HUES64 (cell line): Measurements from ENCODE around the gene PLSCR1.
"Not testable (repeated sequence)": the region's sequence is repeated elsewhere in the genome, so short reads cannot be mapped to it uniquely, and the experiment has no call there.

Experiments
- H3K27ac ChIP-seq: 2 replicates; pipeline ENCODE4 v1.7.0; 2013; ENCODE audit warnings: low read depth, low read length, inconsistent platforms
- H3K27me3 ChIP-seq: 2 replicates; pipeline ENCODE4 v1.6.1; 2013; ENCODE audit warnings: mild to moderate bottlenecking, low read length; ENCODE audit not compliant: insufficient read depth
- H3K36me3 ChIP-seq: 2 replicates; pipeline ENCODE4 v1.6.1; 2013; ENCODE audit warnings: mild to moderate bottlenecking, low read length; ENCODE audit not compliant: insufficient read depth
- H3K4me1 ChIP-seq: 2 replicates; pipeline ENCODE4 v1.6.1; 2013; ENCODE audit warnings: mild to moderate bottlenecking, low read length, moderate library complexity; ENCODE audit not compliant: insufficient read depth
- H3K4me3 ChIP-seq: 2 replicates; pipeline ENCODE4 v1.5.1; 2013; ENCODE audit warnings: mild to moderate bottlenecking, low read length, moderate library complexity
- H3K9ac ChIP-seq: 2 replicates; pipeline ENCODE4 v1.6.1; 2013; ENCODE audit warnings: mild to moderate bottlenecking, low read depth, low read length
- H3K9me3 ChIP-seq: 2 replicates; pipeline ENCODE4 v1.6.1; 2013; ENCODE audit warnings: low read depth, low read length; ENCODE audit not compliant: insufficient read depth
- WGBS: fragments of 150-250, 120-280 bp; methylation state at CpG from one replicate; pipeline ENCODE4 v1.1.7; 2013; ENCODE audit warnings: missing lambda C conversion rate; 5-methylcytosine and 5-hydroxymethylcytosine counted together

Gene PLSCR1

GRCh38 chr3:146496726-146497125, 47.7 kb downstream of the PLSCR1 start:
- H3K27me3 ChIP-seq, result no peaks in the 10 kb centered on the region
- H3K4me1 ChIP-seq, result no peaks in the 10 kb centered on the region
- 100% methylated on average over 1 of the region's 1 CpG for WGBS
- H3K36me3 ChIP-seq, result no peaks in the 10 kb centered on the region
- H3K27ac ChIP-seq, result no peak overlapping the region
- H3K9ac ChIP-seq, result no peak overlapping the region
- H3K9me3 ChIP-seq, result no peaks in the 10 kb centered on the region
- no peak overlapping the region for H3K4me3 ChIP-seq

DNA sequence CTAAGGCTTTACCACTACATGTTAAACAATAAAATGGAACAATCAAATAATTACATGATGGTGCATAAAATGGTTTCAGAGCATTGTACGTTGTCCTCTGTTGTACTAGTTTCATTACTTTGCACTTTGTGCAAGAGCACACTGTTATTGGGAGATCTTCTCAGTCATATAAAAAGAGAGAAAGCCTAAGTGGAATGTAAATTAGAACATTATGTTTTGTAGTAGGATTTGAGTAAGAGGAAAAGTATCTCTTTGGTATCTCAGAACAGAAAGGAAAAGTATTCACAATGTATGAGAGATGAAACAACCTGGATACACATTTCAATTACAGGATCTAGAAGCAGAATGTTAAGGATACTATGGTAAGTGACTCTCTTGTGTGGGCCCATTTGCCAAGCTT, 48.2 kb downstream of the PLSCR1 start:
- H3K4me3 ChIP-seq, result no peak overlapping the region
- no peaks in the 10 kb centered on the region for H3K9me3 ChIP-seq
- WGBS, result 90% methylated on average over 1 of the region's 1 CpG
- no peaks in the 10 kb centered on the region for H3K4me1 ChIP-seq
- no peaks in the 10 kb centered on the region for H3K27me3 ChIP-seq
- H3K9ac ChIP-seq, result no peak overlapping the region
- no peak overlapping the region for H3K27ac ChIP-seq
- no peaks in the 10 kb centered on the region for H3K36me3 ChIP-seq

- Histone ChIP-seq H3K27ac (no peak overlapping the region), H3K9me3 (no peaks in the 10 kb centered on the region), H3K4me3 (no peak overlapping the region), H3K36me3 (no peaks in the 10 kb centered on the region), H3K9ac (no peak overlapping the region), H3K4me1 (no peaks in the 10 kb centered on the region), H3K27me3 (no peaks in the 10 kb centered on the region)
- WGBS, result 100% methylated on average over 2 of the region's 2 CpGs
Observed at GRCh38 chr3:146493761-146494160, 50.6 kb downstream of the PLSCR1 start.

DNA sequence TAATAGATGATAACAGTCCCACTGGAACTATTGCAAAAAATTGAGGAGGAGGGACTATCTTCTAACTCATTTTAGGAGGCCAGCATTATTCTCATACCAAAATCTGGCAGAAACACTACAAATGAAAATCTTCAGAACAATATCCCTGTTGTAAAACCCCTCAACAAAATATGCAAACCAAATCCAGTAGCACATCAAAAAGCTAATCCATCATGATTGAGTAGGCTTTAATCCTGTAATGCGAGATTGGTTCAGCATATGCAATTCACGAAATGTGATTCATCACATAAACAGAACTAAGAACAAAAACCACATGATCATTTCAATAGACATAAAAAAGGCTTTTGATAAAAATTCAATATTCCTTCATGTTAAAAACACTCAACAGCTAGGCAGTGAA, 51.2 kb downstream of the PLSCR1 start:
- WGBS, result 92% methylated on average over 2 of the region's 2 CpGs
- H3K9me3 ChIP-seq, result no peaks in the 10 kb centered on the region
- H3K4me1 ChIP-seq, result no peaks in the 10 kb centered on the region
- no peaks in the 10 kb centered on the region for H3K36me3 ChIP-seq
- H3K27ac ChIP-seq, result no peak overlapping the region
- no peaks in the 10 kb centered on the region for H3K27me3 ChIP-seq
- no peak overlapping the region for H3K9ac ChIP-seq
- H3K4me3 ChIP-seq, result no peak overlapping the region

DNA sequence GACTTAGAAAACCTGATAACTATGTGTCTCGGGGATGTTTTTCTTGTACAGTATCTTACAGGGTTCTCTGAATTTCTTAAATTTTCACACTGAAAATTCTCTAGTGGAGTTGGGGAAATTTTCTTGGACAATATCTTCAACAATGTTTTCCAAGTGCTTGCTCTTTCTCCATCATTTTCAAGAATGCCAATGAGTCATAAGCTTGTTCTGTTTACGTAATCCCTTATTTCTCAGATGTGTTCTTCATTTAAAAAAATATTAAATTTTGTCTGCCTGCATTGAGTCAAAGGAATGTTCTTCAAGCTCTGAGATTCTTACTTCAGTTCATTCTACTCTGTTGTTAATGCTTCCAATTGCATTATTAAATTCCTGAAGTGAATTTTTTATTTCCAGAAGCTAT, 53.1 kb downstream of the PLSCR1 start:
- Histone ChIP-seq H3K27ac (no peak overlapping the region), H3K4me1 (no peaks in the 10 kb centered on the region), H3K9me3 (no peaks in the 10 kb centered on the region), H3K27me3 (no peaks in the 10 kb centered on the region), H3K9ac (no peak overlapping the region), H3K36me3 (no peaks in the 10 kb centered on the region), H3K4me3 (no peak overlapping the region)
- 95% methylated on average over 2 of the region's 2 CpGs for WGBS

GRCh38 chr3:146485297-146485696, 59.1 kb downstream of the PLSCR1 start:
- H3K4me1 ChIP-seq, result no peaks in the 10 kb centered on the region
- H3K27ac ChIP-seq, result no peak overlapping the region
- no peaks in the 10 kb centered on the region for H3K27me3 ChIP-seq
- no peak overlapping the region for H3K9ac ChIP-seq
- no peak overlapping the region for H3K4me3 ChIP-seq
- H3K9me3 ChIP-seq, result 0 out of 2 replicates have a peak, but pooled peaks cover 3% of the 10 kb centered on the region
- H3K36me3 ChIP-seq, result no peaks in the 10 kb centered on the region

DNA sequence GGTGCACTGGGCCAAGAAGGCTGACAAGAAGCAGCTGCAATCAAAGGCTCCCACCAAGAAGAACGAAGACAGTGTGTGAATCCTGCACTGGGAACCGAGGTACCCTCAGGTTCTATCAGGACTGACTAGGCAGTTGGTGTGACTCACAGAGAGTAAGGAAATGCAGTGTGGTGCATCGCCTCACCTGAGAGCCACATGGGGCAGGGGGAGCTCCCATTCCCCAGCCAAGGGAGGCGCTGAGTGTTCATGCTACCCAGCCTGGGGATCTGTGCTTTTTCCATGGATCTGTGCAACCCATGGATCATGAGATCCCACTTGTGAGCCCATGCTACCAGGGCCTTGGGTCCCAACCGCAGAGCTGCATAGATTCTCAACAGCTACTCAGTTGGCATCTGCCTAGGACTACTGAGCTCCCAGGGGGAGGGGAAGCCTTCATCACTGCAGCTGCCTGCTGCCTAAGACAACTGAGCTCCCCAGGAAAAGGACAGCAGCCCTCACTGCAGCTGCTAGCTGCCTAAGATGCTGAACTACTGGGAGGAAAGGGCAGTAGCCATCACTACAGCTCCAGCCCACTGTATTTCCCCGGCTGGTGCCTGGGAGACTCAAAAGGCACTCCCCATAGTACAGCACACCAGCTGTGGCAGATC, 68.2 kb downstream of the PLSCR1 start:
- Histone ChIP-seq H3K27ac (no peak overlapping the region), H3K36me3 (no peaks in the 10 kb centered on the region), H3K4me1 (no peaks in the 10 kb centered on the region), H3K9me3 (no peaks in the 10 kb centered on the region), H3K9ac (no peak overlapping the region), H3K4me3 (no peak overlapping the region), H3K27me3 (no peaks in the 10 kb centered on the region)
- WGBS, result 92% methylated on average over 6 of the region's 6 CpGs

GRCh38 chr3:146474976-146475375, 69.4 kb downstream of the PLSCR1 start:
- H3K4me1 ChIP-seq, H3K27ac ChIP-seq, H3K9ac ChIP-seq, H3K36me3 ChIP-seq, H3K9me3 ChIP-seq, H3K27me3 ChIP-seq, H3K4me3 ChIP-seq: not testable (repeated sequence)
- 94% methylated on average over 1 of the region's 2 CpGs for WGBS

- Histone ChIP-seq H3K27ac (no peak overlapping the region), H3K9me3 (no peaks in the 10 kb centered on the region), H3K4me3 (no peak overlapping the region), H3K36me3 (no peaks in the 10 kb centered on the region), H3K4me1 (no peaks in the 10 kb centered on the region; the same call in 1 of the 2 replicates), H3K9ac (no peak overlapping the region), H3K27me3 (no peaks in the 10 kb centered on the region)
- WGBS, result 95% methylated on average over 2 of the region's 2 CpGs
Observed at GRCh38 chr3:146473726-146474125, 70.7 kb downstream of the PLSCR1 start.

GRCh38 chr3:146472611-146473010, 71.8 kb downstream of the PLSCR1 start:
- no peaks in the 10 kb centered on the region; the same call in 1 of the 2 replicates for H3K4me1 ChIP-seq

DNA sequence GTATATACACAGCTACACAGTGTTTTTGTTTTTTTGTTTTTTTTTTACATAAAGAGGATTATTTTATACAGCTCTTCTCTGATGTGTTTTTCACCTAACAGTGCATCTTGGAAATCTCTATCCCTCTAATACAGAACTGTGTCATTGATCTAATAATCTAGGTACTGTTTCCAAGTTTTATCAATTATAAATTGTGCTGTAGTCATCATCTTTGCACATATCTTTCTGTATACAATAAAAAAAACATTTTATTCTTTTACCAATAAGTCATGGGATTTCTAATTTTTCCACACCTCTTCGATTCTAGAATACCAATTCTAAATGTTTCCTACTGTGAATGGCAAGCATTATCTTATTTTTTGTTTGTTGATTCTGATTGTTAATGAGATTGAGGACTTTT, 73.4 kb downstream of the PLSCR1 start:
- no CpG with 5 or more reads among the region's 1 CpG for whole genome bisulfite sequencing
- no peaks in the 10 kb centered on the region for H3K27me3 ChIP-seq
- no peak overlapping the region for H3K27ac ChIP-seq

More at GRCh38 chr3:146472611-146473010, 71.8 kb downstream of the PLSCR1 start:
- Histone ChIP-seq H3K9ac (no peak overlapping the region), H3K4me3 (no peak overlapping the region), H3K27me3 (no peaks in the 10 kb centered on the region), H3K36me3 (no peaks in the 10 kb centered on the region), H3K27ac (no peak overlapping the region), H3K9me3 (no peaks in the 10 kb centered on the region)
- 100% methylated on average over 1 of the region's 1 CpG for WGBS

GRCh38 chr3:146470425-146470990, 73.9 kb downstream of the PLSCR1 start:
- 84% methylated on average over 8 of the region's 9 CpGs for WGBS
- H3K4me3 ChIP-seq, result no peak overlapping the region
- no peak overlapping the region for H3K27ac ChIP-seq
- no peaks in the 10 kb centered on the region for H3K9me3 ChIP-seq
- H3K36me3 ChIP-seq, result no peaks in the 10 kb centered on the region
- H3K9ac ChIP-seq, result no peak overlapping the region
- H3K4me1 ChIP-seq, result no peaks in the 10 kb centered on the region; the same call in 1 of the 2 replicates
- H3K27me3 ChIP-seq, result no peaks in the 10 kb centered on the region

More for the DNA sequence above, 73.4 kb downstream of the PLSCR1 start:
- Histone ChIP-seq H3K9ac (no peak overlapping the region), H3K4me3 (no peak overlapping the region), H3K9me3 (no peaks in the 10 kb centered on the region), H3K36me3 (no peaks in the 10 kb centered on the region), H3K4me1 (no peaks in the 10 kb centered on the region; the same call in 1 of the 2 replicates)
